Colon (tissue), 2 donors: ENCODE results near the gene GNLY.
"Not testable (repeated sequence)": the region's sequence is repeated elsewhere in the genome, so short reads cannot be mapped to it uniquely, and the experiment has no call there.

Experiments used
- FAIRE-seq: peaks from 2 replicates; lab custom pipeline; 2012; peaks lifted over from hg19 to GRCh38; lab: Jason Lieb, UNC
- donor health status: control.
- donor health status: control.

Gene GNLY

GRCh38 chr2:85665264-85665937 lies 28.8 kb upstream of the GNLY start:
- no peak for FAIRE-seq

- FAIRE-seq: no peak
These were observed 28.1 kb upstream of the GNLY start for GRCh38 chr2:85666016-85666415.

- no peak for FAIRE-seq
These were observed 27.5 kb upstream of the GNLY start for GRCh38 chr2:85666435-85667316.

GRCh38 chr2:85667561-85668008 lies 26.6 kb upstream of the GNLY start:
- FAIRE-seq: no peak

- FAIRE-seq: no peak
These were observed 25.9 kb upstream of the GNLY start, which contains the start of gene SFTPB for GRCh38 chr2:85668009-85668856. Gene SFTPB (minus strand): TSS chr2:85668199. CDS start chr2:85668183, 16 bp downstream.

- FAIRE-seq: no peak
These were observed 25.4 kb upstream of the GNLY start for GRCh38 chr2:85668857-85669142.

GRCh38 chr2:85669549-85669948 lies 24.6 kb upstream of the GNLY start:
- no peak for FAIRE-seq

GRCh38 chr2:85670416-85670815 lies 23.7 kb upstream of the GNLY start:
- not testable (repeated sequence) for FAIRE-seq

GRCh38 chr2:85672456-85672855 lies 21.7 kb upstream of the GNLY start:
- FAIRE-seq: no peak

- no peak for FAIRE-seq
These were observed 20.3 kb upstream of the GNLY start for GRCh38 chr2:85673716-85674375.

GRCh38 chr2:85674417-85674816 lies 19.7 kb upstream of the GNLY start:
- FAIRE-seq: no peak

- FAIRE-seq: no peak
These were observed 18.7 kb upstream of the GNLY start for GRCh38 chr2:85675427-85675826.

- FAIRE-seq: no peak
These were observed 18.2 kb upstream of the GNLY start for GRCh38 chr2:85675866-85676548.

- no peak for FAIRE-seq
These were observed 15.8 kb upstream of the GNLY start for GRCh38 chr2:85678377-85678776.

GRCh38 chr2:85678794-85679672 lies 15.1 kb upstream of the GNLY start:
- no peak for FAIRE-seq

GRCh38 chr2:85680707-85681371 lies 13.3 kb upstream of the GNLY start:
- no peak for FAIRE-seq

GRCh38 chr2:85681372-85681763 lies 12.8 kb upstream of the GNLY start:
- no peak for FAIRE-seq

- no peak for FAIRE-seq
These were observed 12.4 kb upstream of the GNLY start for GRCh38 chr2:85681776-85682175.

GRCh38 chr2:85682378-85682777 lies 11.8 kb upstream of the GNLY start:
- FAIRE-seq: no peak

- FAIRE-seq: no peak
These were observed 9.8 kb upstream of the GNLY start for GRCh38 chr2:85684380-85684779.
